ENCODE measurements around the gene PKNOX2.

The PKNOX2 gene

GRCh38 chr11:125228445-125228844 lies 63.9 kb downstream of the PKNOX2 start:
- H3K4me3 ChIP-seq (ENCODE audit: low read depth, low read length) = no peak overlapping the region
- DNase-seq (ENCODE audit: low read depth) = no peak
- TF ChIP-seq CTCF (IDR thresholded peaks at IDR 0.05; ENCODE audit: low read depth, low read length, missing control alignments) = no peak

GRCh38 chr11:125228993-125229392 lies 64.4 kb downstream of the PKNOX2 start:
- TF ChIP-seq CTCF (IDR thresholded peaks at IDR 0.05; ENCODE audit: low read depth, low read length, missing control alignments) = no peak
- no peak for DNase-seq (ENCODE audit: low read depth)
- H3K4me3 ChIP-seq (ENCODE audit: low read depth, low read length) = no peak overlapping the region

GRCh38 chr11:125229916-125230315 lies 65.4 kb downstream of the PKNOX2 start:
- TF ChIP-seq CTCF (IDR thresholded peaks at IDR 0.05; ENCODE audit: low read depth, low read length, missing control alignments) = no peak
- H3K4me3 ChIP-seq (ENCODE audit: low read depth, low read length) = no peak overlapping the region
- no peak for DNase-seq (ENCODE audit: low read depth)

GRCh38 chr11:125233116-125233515 lies 68.6 kb downstream of the PKNOX2 start:
- H3K4me3 ChIP-seq (ENCODE audit: low read depth, low read length) = no peak overlapping the region
- no peak for DNase-seq (ENCODE audit: low read depth)
- no peak for TF ChIP-seq CTCF (IDR thresholded peaks at IDR 0.05; ENCODE audit: low read depth, low read length, missing control alignments)

GRCh38 chr11:125233736-125234275 lies 69.3 kb downstream of the PKNOX2 start:
- TF ChIP-seq CTCF (IDR thresholded peaks at IDR 0.05; ENCODE audit: low read depth, low read length, missing control alignments) = no peak
- DNase-seq (ENCODE audit: low read depth) = no peak
- no peak overlapping the region for H3K4me3 ChIP-seq (ENCODE audit: low read depth, low read length)

GRCh38 chr11:125235071-125235471 lies 70.5 kb downstream of the PKNOX2 start:
- no peak overlapping the region for H3K4me3 ChIP-seq (ENCODE audit: low read depth, low read length)
- TF ChIP-seq CTCF (IDR thresholded peaks at IDR 0.05; ENCODE audit: low read depth, low read length, missing control alignments) = no peak
- DNase-seq (ENCODE audit: low read depth) = no peak

- no peak for TF ChIP-seq CTCF (IDR thresholded peaks at IDR 0.05; ENCODE audit: low read depth, low read length, missing control alignments)
- no peak for DNase-seq (ENCODE audit: low read depth)
- H3K4me3 ChIP-seq (ENCODE audit: low read depth, low read length) = no peak overlapping the region
Observed at GRCh38 chr11:125236072-125236825, 71.7 kb downstream of the PKNOX2 start.
